K562 (cell line): ENCODE results near the gene TEKT2. TPM values are rescaled to one million over a fixed set of nuclear protein-coding genes. Genes with fewer than 3 reads are reported as not detected.

Experiments
- ATAC-seq: fragments of 200-7000 bp; cut with Tn5 transposase; 3 replicates; pipeline ENCODE4 v1.9.1; 2020; ENCODE audit warnings: moderate library complexity
- BruUV-seq: library from RNA; stranded (reverse); fragments of 400-500 nt; replicated peaks from 2 replicates; lab custom pipeline; 2021; lab: Mats Ljungman, UMichigan
- CTCF ChIA-PET: fragments of 300-600 bp; formaldehyde crosslinking; extraction: SDS; loops from one replicate; lab custom pipeline; 2021; ENCODE audit warnings: low intra/inter-chr PET ratio; lab: Yijun Ruan, JAX
- POLR2A ChIA-PET: fragments of 300-600, 350-650 bp; sonication (Branson Sonifier 250); formaldehyde crosslinking; extraction: SDS; loops from one replicate; lab custom pipeline; 2021; ENCODE audit warnings: antibody characterized with exemption, inconsistent platforms; lab: Yijun Ruan, JAX
- DNase-seq, 4 experiments: peaks; one replicate each; pipeline versions ENCODE4 v3.0.0 to v3.0.0-alpha.2; 2011 to 2018; ENCODE audit warnings: low spot score in 3 of 4, mixed read lengths in 3 of 4; ENCODE audit errors: extremely low read depth in 1 of 4
- FAIRE-seq: peaks from 2 replicates; lab custom pipeline; 2011; peaks lifted over from hg19 to GRCh38; lab: Jason Lieb, UNC
- H2AFZ ChIP-seq: 2 replicates; pipeline ENCODE4 v1.6.0; 2011; ENCODE audit warnings: low read depth, low read length, control low read depth, inconsistent platforms
- H3K27ac ChIP-seq: fragments of 200-600 bp; 3 replicates; pipeline ENCODE4 v1.8.0; 2011; ENCODE audit warnings: low read depth, mild to moderate bottlenecking, control low read depth, inconsistent platforms, low read length, moderate library complexity, mixed read lengths; ENCODE audit errors: extremely low read depth
- H3K27me3 ChIP-seq, 2 experiments: fragments of 300-600 bp in 1 of 2; 2 replicates in 1 of 2; 3 replicates in 1 of 2; pipeline versions ENCODE4 v1.6.0 to v1.8.0; 2011; ENCODE audit warnings: inconsistent platforms in 2 of 2, low read length in 2 of 2, mild to moderate bottlenecking in 1 of 2, mixed read lengths in 1 of 2, moderate library complexity in 1 of 2; ENCODE audit not compliant: control insufficient read depth in 2 of 2, insufficient read depth in 2 of 2
- H3K36me3 ChIP-seq: fragments of 300-600 bp; 3 replicates; pipeline ENCODE4 v1.8.0; 2011; ENCODE audit warnings: mild to moderate bottlenecking, low read length, inconsistent platforms; ENCODE audit not compliant: control insufficient read depth, insufficient read depth
- H3K4me1 ChIP-seq, 2 experiments: fragments of 200-600 bp in 1 of 2; replicated peaks in 1 of 2; 2 replicates in 1 of 2; 3 replicates in 1 of 2; pipeline versions ENCODE4 v1.5.1 to v1.8.0; 2011; ENCODE audit warnings: inconsistent platforms in 2 of 2, low read length in 2 of 2, mild to moderate bottlenecking in 1 of 2, mixed read lengths in 1 of 2, moderate library complexity in 1 of 2; ENCODE audit not compliant: control insufficient read depth in 2 of 2, insufficient read depth in 2 of 2
- H3K4me2 ChIP-seq: 2 replicates; pipeline ENCODE4 v1.6.1; 2011; ENCODE audit warnings: low read length, control low read depth, inconsistent platforms, mixed read lengths; ENCODE audit not compliant: insufficient read depth
- H3K4me3 ChIP-seq: fragments of 200-600 bp; sonication (generic), shearing (Covaris generic); 2 replicates; pipeline ENCODE4 v1.5.1; 2016; ENCODE audit warnings: control low read depth, inconsistent platforms
- H3K79me2 ChIP-seq: fragments of 200-600 bp; 3 replicates; pipeline ENCODE4 v1.8.0; 2011; ENCODE audit warnings: low read length, inconsistent platforms; ENCODE audit not compliant: control insufficient read depth, insufficient read depth
- H3K9ac ChIP-seq, 2 experiments: 2 replicates each; pipeline versions ENCODE4 v1.6.0 to v1.6.1; 2011; ENCODE audit warnings: low read depth in 2 of 2, low read length in 2 of 2, control low read depth in 1 of 2, inconsistent platforms in 1 of 2, mild to moderate bottlenecking in 1 of 2, mixed read lengths in 1 of 2; ENCODE audit not compliant: insufficient read depth in 1 of 2
- H3K9me1 ChIP-seq: one replicate; pipeline ENCODE4 v1.6.0; 2011; ENCODE audit warnings: inconsistent platforms, mild to moderate bottlenecking, low read length, moderate library complexity; ENCODE audit not compliant: control insufficient read depth, insufficient read depth
- H3K9me3 ChIP-seq: replicated peaks from 2 replicates; pipeline ENCODE4 v1.5.1; 2011; ENCODE audit warnings: low read depth, low read length, inconsistent platforms; ENCODE audit not compliant: control insufficient read depth, insufficient read depth
- H4K20me1 ChIP-seq: replicated peaks from 2 replicates; pipeline ENCODE4 v1.6.1; 2011; ENCODE audit warnings: low read length, inconsistent platforms, mixed read lengths; ENCODE audit not compliant: control insufficient read depth, insufficient read depth
- FOS ChIP-seq: IDR thresholded peaks from 3 replicates; pipeline ENCODE4 v1.6.1; 2011; ENCODE audit not compliant: insufficient read length; ENCODE audit errors: extremely low read depth
- MNT ChIP-seq, 2 experiments: fragments of 450-650 bp; conservative IDR thresholded peaks; 2 replicates each; pipeline ENCODE4 v1.6.1; 2017; ENCODE audit warnings: mild to moderate bottlenecking in 2 of 2, moderate library complexity in 2 of 2
- SIX5 ChIP-seq, 2 experiments: IDR thresholded peaks; 2 replicates each; pipeline ENCODE4 v1.6.1; 2011; ENCODE audit warnings: low read length in 2 of 2, borderline replicate concordance in 1 of 2, low read depth in 1 of 2, mild to moderate bottlenecking in 1 of 2, moderate library complexity in 1 of 2; ENCODE audit not compliant: insufficient read depth in 1 of 2
- SREBF1 ChIP-seq: fragments of 150-350 bp; IDR thresholded peaks from 2 replicates; pipeline ENCODE4 v1.6.1; 2014; ENCODE audit warnings: antibody characterized with exemption, low read depth, low read length, borderline replicate concordance
- TFE3 ChIP-seq: fragments of 450-650 bp; formaldehyde crosslinking; IDR thresholded peaks from 2 replicates; pipeline ENCODE4 v1.4.0; 2020; ENCODE audit warnings: mild to moderate bottlenecking, mixed read lengths
- THRA ChIP-seq: fragments of 450-650 bp; IDR thresholded peaks from 2 replicates; pipeline ENCODE4 v1.6.1; 2017; ENCODE audit warnings: mild to moderate bottlenecking, moderate library complexity
- TRIM28 ChIP-seq: fragments of 450-650 bp; IDR thresholded peaks from 2 replicates; pipeline ENCODE4 v1.6.1; 2017
- ZNF146 ChIP-seq: IDR thresholded peaks from one replicate; pipeline ENCODE4 v1.6.1; 2018; ENCODE audit warnings: missing compliant biosample characterization; ENCODE audit not compliant: unreplicated experiment
- WGBS: fragments of 100-300 bp; shearing (Covaris generic); methylation state at CpG from one replicate; pipeline ENCODE4 v1.1.6; 2016; ENCODE audit warnings: low coverage, mixed read lengths; ENCODE audit not compliant: insufficient coverage; ENCODE audit errors: missing lambda C conversion rate; 5-methylcytosine and 5-hydroxymethylcytosine counted together
- in situ Hi-C: fragments of 300-500 bp; cut with MboI; formaldehyde crosslinking; loops from 4 replicates; pipeline ENCODE4 v1.15.0; 2018; ENCODE audit warnings: inconsistent platforms, mixed read lengths
- intact Hi-C: fragments of 100-400 bp; cut with micrococcal nuclease; formaldehyde crosslinking; loops from 2 replicates; pipeline ENCODE4 v1.14.2; 2022
- polyA plus RNA-seq, 8 experiments: library from polyadenylated mRNA; depleted of rRNA in 4 of 8; stranded (reverse) in 5 of 8; unstranded in 3 of 8; fragments of >200 nt; fragmentation: Nextera tagmentation in 2 of 8; fragmentation: Illumina TruSeq in 1 of 8; extraction: Ambion mirVana in 2 of 8; extraction: Trizol in 1 of 8; gene quantifications; 2 replicates each; pipeline versions ENCODE4 v1.2.1 to v1.2.3, GENCODE V29; 2011 to 2014; ENCODE audit warnings: inconsistent platforms in 1 of 8, missing spikeins in 1 of 8
- total RNA-seq, 7 experiments: library from RNA; depleted of rRNA in 6 of 7; stranded (reverse); fragments of >200 nt in 6 of 7; fragmentation: Illumina TruSeq in 2 of 7; extraction: Trizol in 2 of 7; gene quantifications; 2 replicates each; pipeline versions ENCODE4 v1.2.1 to v1.2.3, GENCODE V29; 2011 to 2021; ENCODE audit warnings: low replicate concordance in 1 of 7

The TEKT2 gene
- total and polyA plus RNA-seq, 9 of the 15 experiments (the other 6 are each of a cell fraction or from before 2014, with no cell fraction given), result 0.06 to 0.94 (median 0.30) TPM; not detected in 1

GRCh38 chr1:36101546-36101945, 17.7 kb downstream of the TEKT2 start:
- Histone ChIP-seq H3K4me2 (no peak overlapping the region), H3K9me1 (no peaks in the 10 kb centered on the region), H3K9me3 (no peaks in the 10 kb centered on the region), H3K36me3 (no peaks in the 10 kb centered on the region), H3K79me2 (no peaks in the 10 kb centered on the region), H3K27me3 (no peaks in the 10 kb centered on the region), H3K4me3 (no peak overlapping the region), H3K4me1 (peaks cover 0 to 40% of the 10 kb centered on the region in 2 experiments; a peak in 3 of 5 replicates), H3K27ac (no peak overlapping the region), H4K20me1 (no peaks in the 10 kb centered on the region), H3K9ac (no peak overlapping the region), H2AFZ (no peak overlapping the region)
- in situ Hi-C loops (loop anchor here (5.0 kb wide), 2 partner anchors 186 to 321 kb away; no protein-coding TSS in a partner anchor), intact Hi-C loops (loop anchor here (2.0 kb wide), 1 partner anchor 319 kb away; no protein-coding TSS in a partner anchor)
- DNase-seq (no peak), ATAC-seq (no peak), FAIRE-seq (no peak)
- TF ChIP-seq ZNF146 (CRISPR knock-in tag) (peak; percentile 91), SREBF1 (no peak)
- BruUV-seq, result no TSS peak
- 69% methylated on average over 5 of the region's 5 CpGs for WGBS
- ChIA-PET CTCF (interaction anchor here (0.6 to 5.7 kb wide), 4 partner anchors 34 to 222 kb away, joined by 3 to 116 read pairs (median 81); partner anchors contain the start of gene EVA1B), POLR2A (interaction anchor here (0.9 to 1.1 kb wide), 2 partner anchors 16 to 30 kb away, joined by 3 to 5 read pairs; no protein-coding TSS in a partner anchor)

GRCh38 chr1:36106269-36106668, 22.4 kb downstream of the TEKT2 start:
- Histone ChIP-seq H3K9me1 (no peaks in the 10 kb centered on the region), H3K9ac (peak overlapping the region in 1 of 2 experiments; percentile 58; a peak in 1 of 4 replicates), H3K79me2 (no peaks in the 10 kb centered on the region), H2AFZ (no peak overlapping the region), H3K4me1 (peaks cover 0 to 18% of the 10 kb centered on the region in 2 experiments; a peak in 2 of 5 replicates), H3K36me3 (no peaks in the 10 kb centered on the region), H3K4me2 (no peak overlapping the region), H3K27ac (no peak overlapping the region), H4K20me1 (no peaks in the 10 kb centered on the region), H3K4me3 (no peak overlapping the region), H3K27me3 (no peaks in the 10 kb centered on the region), H3K9me3 (no peaks in the 10 kb centered on the region)
- FAIRE-seq (no peak), ATAC-seq (peak; percentile 20; the same call in 1 of the 3 replicates), DNase-seq (no peak)
- CTCF ChIA-PET, result no interaction called here
- POLR2A ChIA-PET, result interaction anchor here (1.0 to 1.4 kb wide), 3 partner anchors 12 to 43 kb away, joined by 3 to 8 read pairs (median 4); partner anchors contain the start of gene TRAPPC3
- intact Hi-C loops, result no loop called here
- in situ Hi-C loops, result no loop called here
- no TSS peak for BruUV-seq
- 24% methylated on average over 5 of the region's 5 CpGs for WGBS
- TF ChIP-seq MNT (conservative IDR thresholded peaks at IDR 0.05) (no peak), TFE3 (CRISPR knock-in tag) (no peak), SIX5 (IDR thresholded peaks at IDR 0.05; ENCODE audit: borderline replicate concordance in 1 of 2, insufficient read depth in 1 of 2, low read depth in 1 of 2, low read length in 2 of 2) (no peak), FOS (no peak), TRIM28 (no peak), THRA (no peak)
